HG03565 (cell line): ENCODE measurements around the gene CALML5.

Source experiments
- ATAC-seq: cut with Tn5 transposase; IDR thresholded peaks from one replicate; pipeline ENCODE4 v1.9.1; 2021; ENCODE audit warnings: mild to moderate bottlenecking, moderate library complexity; ENCODE audit not compliant: unreplicated experiment

Gene CALML5

GRCh38 chr10:5499493-5500140 lies at the start of gene CALML5:
Gene CALML5, minus strand, starts transcription at chr10:5499570. Its CDS starts 132 bp downstream, at chr10:5499438.
- ATAC-seq: no peak

- ATAC-seq: no peak
Observed at GRCh38 chr10:5547931-5548660, 48.7 kb upstream of the CALML5 start.

GRCh38 chr10:5547681-5547930 lies 48.2 kb upstream of the CALML5 start:
- ATAC-seq: no peak

- ATAC-seq: no peak
Observed at GRCh38 chr10:5546891-5547680, 47.7 kb upstream of the CALML5 start.

GRCh38 chr10:5545778-5546710 lies 46.7 kb upstream of the CALML5 start:
- ATAC-seq: no peak

- no peak for ATAC-seq
Observed at GRCh38 chr10:5545426-5545777, 46.0 kb upstream of the CALML5 start.

- ATAC-seq: no peak
Observed at GRCh38 chr10:5545011-5545410, 45.6 kb upstream of the CALML5 start.

GRCh38 chr10:5544216-5544805 lies 44.9 kb upstream of the CALML5 start:
- no peak for ATAC-seq

GRCh38 chr10:5543623-5544022 lies 44.3 kb upstream of the CALML5 start:
- no peak for ATAC-seq

GRCh38 chr10:5542100-5542499 lies 42.7 kb upstream of the CALML5 start:
- ATAC-seq: no peak

GRCh38 chr10:5540891-5541290 lies 41.5 kb upstream of the CALML5 start:
- no peak for ATAC-seq

- ATAC-seq: no peak
Observed at GRCh38 chr10:5540080-5540479, 40.7 kb upstream of the CALML5 start.

- ATAC-seq: no peak
Observed at GRCh38 chr10:5538892-5539651, 39.7 kb upstream of the CALML5 start.

- no peak for ATAC-seq
Observed at GRCh38 chr10:5538446-5538845, 39.1 kb upstream of the CALML5 start.

- no peak for ATAC-seq
Observed at GRCh38 chr10:5537684-5538083, 38.3 kb upstream of the CALML5 start.

GRCh38 chr10:5536486-5537081 lies 37.2 kb upstream of the CALML5 start:
- ATAC-seq: no peak

GRCh38 chr10:5534880-5535856 lies 35.8 kb upstream of the CALML5 start:
- ATAC-seq: no peak

GRCh38 chr10:5534051-5534821 lies 34.9 kb upstream of the CALML5 start:
- ATAC-seq: no peak
